Duodenal mucosa (tissue), 2 donors: ENCODE results near the gene GGA2.

Experiments
- H3K27ac ChIP-seq: one replicate; pipeline ENCODE4 v1.7.0; 2013; ENCODE audit warnings: low read depth, low read length
- H3K27me3 ChIP-seq, 2 donors: one replicate each; pipeline ENCODE4 v1.7.0; 2013; ENCODE audit warnings: low read length in 2 of 2, control low read depth in 1 of 2; ENCODE audit not compliant: insufficient read depth in 2 of 2, control insufficient read depth in 1 of 2
- H3K36me3 ChIP-seq, 2 donors: one replicate each; pipeline ENCODE4 v1.7.0; 2013; ENCODE audit warnings: low read length in 2 of 2, control low read depth in 1 of 2; ENCODE audit not compliant: insufficient read depth in 2 of 2, control insufficient read depth in 1 of 2
- H3K4me1 ChIP-seq, 2 donors: one replicate each; pipeline ENCODE4 v1.7.0; 2013; ENCODE audit warnings: low read length in 2 of 2, control low read depth in 1 of 2; ENCODE audit not compliant: insufficient read depth in 2 of 2, control insufficient read depth in 1 of 2
- H3K4me3 ChIP-seq, 2 donors: one replicate each; pipeline ENCODE4 v1.7.0; 2013; ENCODE audit warnings: low read length in 2 of 2, low read depth in 1 of 2
- H3K9ac ChIP-seq, 2 donors: one replicate each; pipeline ENCODE4 v1.7.0; 2013; ENCODE audit warnings: low read length in 2 of 2, low read depth in 1 of 2
- H3K9me3 ChIP-seq, 2 donors: one replicate each; pipeline ENCODE4 v1.7.0; 2013; ENCODE audit warnings: low read length in 2 of 2, control low read depth in 1 of 2; ENCODE audit not compliant: control insufficient read depth in 1 of 2

GGA2 gene

DNA sequence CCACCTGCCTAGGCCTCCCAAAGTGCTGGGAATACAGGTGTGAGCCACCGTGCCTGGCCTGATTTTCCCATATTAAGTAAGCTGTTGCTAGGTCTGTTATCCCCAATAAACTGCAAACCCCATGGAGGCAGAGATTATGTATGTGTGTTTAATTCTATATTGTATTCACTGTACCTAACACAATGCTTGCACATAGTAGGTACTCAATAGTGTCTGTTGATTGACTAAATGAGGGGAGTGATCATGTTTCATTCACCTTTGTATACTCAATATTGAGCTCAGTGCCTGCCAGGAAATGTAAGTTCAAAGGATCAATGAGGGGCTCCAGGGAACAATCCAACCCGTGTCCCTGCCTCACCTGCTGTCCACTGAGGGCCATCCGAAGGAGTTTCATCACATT lies 14.6 kb upstream of the GGA2 start:
- Histone ChIP-seq H3K9ac (no peak overlapping the region), H3K27me3 (no peaks in the 10 kb centered on the region), H3K4me1 (no peaks in the 10 kb centered on the region), H3K36me3 (peaks cover 22 to 64% of the 10 kb centered on the region in 2 donors), H3K27ac (no peak overlapping the region), H3K4me3 (no peak overlapping the region), H3K9me3 (no peaks in the 10 kb centered on the region)

- Histone ChIP-seq H3K9me3 (no peaks in the 10 kb centered on the region), H3K4me1 (no peaks in the 10 kb centered on the region), H3K9ac (no peak overlapping the region), H3K4me3 (no peak overlapping the region), H3K36me3 (peaks cover 16 to 61% of the 10 kb centered on the region in 2 donors), H3K27me3 (no peaks in the 10 kb centered on the region), H3K27ac (no peak overlapping the region)
Observed at GRCh38 chr16:23523876-23524385, 13.6 kb upstream of the GGA2 start.

- Histone ChIP-seq H3K36me3 (peaks cover 14 to 55% of the 10 kb centered on the region in 2 donors), H3K9ac (no peak overlapping the region), H3K9me3 (no peaks in the 10 kb centered on the region), H3K4me3 (no peak overlapping the region), H3K4me1 (peaks cover 0 to 3% of the 10 kb centered on the region in 2 donors), H3K27me3 (no peaks in the 10 kb centered on the region), H3K27ac (no peak overlapping the region)
Observed at GRCh38 chr16:23523321-23523720, 13.0 kb upstream of the GGA2 start.

DNA sequence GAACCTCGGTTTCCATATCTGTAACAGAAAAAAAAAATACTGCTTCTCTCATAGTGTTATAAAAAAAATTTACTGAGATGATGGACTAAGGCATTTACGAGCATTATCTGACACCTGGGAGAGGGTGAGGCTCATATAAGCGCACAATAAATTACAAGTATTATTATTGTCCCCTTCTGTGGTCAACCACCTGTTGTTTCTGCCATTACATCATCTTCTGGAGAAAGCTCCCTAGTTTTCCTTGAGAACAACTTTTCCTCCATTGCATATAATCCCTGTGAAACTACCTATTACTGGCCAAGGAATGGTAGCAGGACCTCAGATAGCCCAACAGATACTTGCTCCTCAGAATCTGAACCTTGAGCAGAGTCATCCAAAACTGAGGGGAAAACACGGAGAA lies 11.7 kb upstream of the GGA2 start:
- Histone ChIP-seq H3K9me3 (no peaks in the 10 kb centered on the region), H3K4me3 (no peak overlapping the region), H3K27ac (no peak overlapping the region), H3K36me3 (peaks cover 14 to 43% of the 10 kb centered on the region in 2 donors), H3K4me1 (peaks cover 0 to 3% of the 10 kb centered on the region in 2 donors), H3K27me3 (no peaks in the 10 kb centered on the region), H3K9ac (no peak overlapping the region)

DNA sequence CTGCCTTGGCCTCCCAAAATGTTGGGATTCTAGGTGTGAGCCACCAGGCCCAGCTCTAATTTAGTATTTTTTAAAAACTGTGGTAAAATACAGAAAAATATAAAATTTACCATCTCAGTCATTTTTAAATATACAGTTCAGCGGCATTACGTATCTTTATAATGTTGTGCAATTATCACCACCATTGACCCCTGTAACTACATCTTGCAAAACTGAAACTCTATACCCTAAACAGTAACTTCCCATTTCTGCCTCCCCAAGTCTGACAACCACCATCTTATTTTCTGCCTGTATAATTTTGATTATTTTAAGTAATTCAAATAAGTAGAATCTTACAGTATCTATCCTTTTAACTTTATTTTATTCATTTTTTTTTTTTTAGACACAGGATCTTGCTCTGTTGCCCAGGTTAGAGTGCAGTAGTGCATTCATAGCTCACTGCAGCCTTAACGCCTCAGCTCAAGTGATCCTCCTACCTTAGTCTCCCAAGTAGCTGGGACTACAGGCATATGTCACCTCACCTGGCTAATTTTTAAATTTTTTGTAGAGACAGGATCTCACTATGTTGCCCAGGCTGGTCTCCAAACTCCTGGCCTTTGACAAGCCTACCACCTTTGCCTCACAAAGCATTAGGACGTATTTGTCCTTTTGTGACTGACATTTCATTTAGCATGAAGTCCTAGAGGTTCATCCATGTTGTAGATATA lies 10.9 kb upstream of the GGA2 start:
- Histone ChIP-seq H3K36me3 (peaks cover 14 to 43% of the 10 kb centered on the region in 2 donors), H3K9me3 (no peaks in the 10 kb centered on the region), H3K9ac (no peak overlapping the region), H3K4me3 (no peak overlapping the region), H3K27ac (no peak overlapping the region), H3K4me1 (peaks cover 0 to 3% of the 10 kb centered on the region in 2 donors), H3K27me3 (no peaks in the 10 kb centered on the region)

- Histone ChIP-seq H3K36me3 (peaks cover 14 to 41% of the 10 kb centered on the region in 2 donors), H3K4me1 (peaks cover 0 to 3% of the 10 kb centered on the region in 2 donors), H3K27ac (no peak overlapping the region)
Observed at GRCh38 chr16:23520500-23520899, 10.2 kb upstream of the GGA2 start.

GRCh38 chr16:23519282-23519681 lies 9.0 kb upstream of the GGA2 start:
- H3K27me3 ChIP-seq, result no peaks in the 10 kb centered on the region
- peaks cover 14 to 29% of the 10 kb centered on the region in 2 donors for H3K36me3 ChIP-seq
- H3K9ac ChIP-seq, result no peak overlapping the region
- no peak overlapping the region for H3K4me3 ChIP-seq
- no peaks in the 10 kb centered on the region for H3K9me3 ChIP-seq
- peaks cover 0 to 3% of the 10 kb centered on the region in 2 donors for H3K4me1 ChIP-seq
- no peak overlapping the region for H3K27ac ChIP-seq

More at GRCh38 chr16:23520500-23520899, 10.2 kb upstream of the GGA2 start:
- H3K4me3 ChIP-seq, result no peak overlapping the region
- no peaks in the 10 kb centered on the region for H3K27me3 ChIP-seq
- H3K9ac ChIP-seq, result no peak overlapping the region
- H3K9me3 ChIP-seq, result no peaks in the 10 kb centered on the region

GRCh38 chr16:23518435-23518891 lies 8.2 kb upstream of the GGA2 start:
- Histone ChIP-seq H3K4me3 (no peak overlapping the region), H3K9me3 (no peaks in the 10 kb centered on the region), H3K27ac (no peak overlapping the region), H3K36me3 (peaks cover 12 to 21% of the 10 kb centered on the region in 2 donors), H3K27me3 (no peaks in the 10 kb centered on the region), H3K4me1 (peaks cover 0 to 3% of the 10 kb centered on the region in 2 donors), H3K9ac (no peak overlapping the region)

DNA sequence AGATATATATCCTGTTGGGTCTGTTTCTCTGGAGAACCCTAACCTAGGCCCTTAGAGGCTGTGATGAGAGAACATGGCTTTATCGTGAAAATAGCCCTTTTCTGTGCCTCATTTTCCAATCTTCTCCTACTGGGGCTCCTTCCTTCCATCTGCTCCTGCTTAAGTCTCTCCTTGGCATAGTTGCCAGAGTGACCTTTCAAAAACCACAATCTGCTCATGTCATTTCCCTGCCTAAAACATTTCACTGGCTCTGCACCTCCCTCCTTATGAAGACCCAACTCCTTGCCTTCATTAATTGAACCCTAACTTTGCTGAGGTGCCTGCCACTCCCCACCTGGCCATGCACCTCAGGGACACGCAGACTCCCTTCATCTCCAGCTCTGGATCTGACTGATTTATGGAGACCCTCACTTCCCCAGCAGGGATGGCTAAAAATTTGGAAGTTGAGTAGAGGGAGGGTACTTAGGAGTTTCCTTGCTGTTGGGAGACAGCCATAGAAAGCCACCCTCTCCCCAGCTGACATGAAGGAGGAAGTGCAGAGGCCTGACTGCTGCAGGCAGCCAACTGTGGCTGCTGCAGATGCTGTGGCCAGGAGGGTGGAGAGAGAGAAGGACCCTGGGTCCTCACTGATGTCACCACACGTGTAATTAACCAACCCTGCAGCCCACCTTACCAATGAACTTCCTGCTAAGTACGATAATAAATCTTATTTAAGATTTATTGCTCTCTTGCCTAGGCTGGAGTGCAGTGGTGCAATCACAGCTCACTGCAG lies 6.3 kb upstream of the GGA2 start:
- Histone ChIP-seq H3K36me3 (peaks cover 2 to 6% of the 10 kb centered on the region in 2 donors), H3K9me3 (no peaks in the 10 kb centered on the region), H3K4me1 (peaks cover 0 to 3% of the 10 kb centered on the region in 2 donors), H3K4me3 (no peak overlapping the region), H3K27me3 (no peaks in the 10 kb centered on the region), H3K9ac (no peak overlapping the region), H3K27ac (no peak overlapping the region)

- Histone ChIP-seq H3K4me3 (no peak overlapping the region), H3K27ac (no peak overlapping the region), H3K27me3 (no peaks in the 10 kb centered on the region), H3K9ac (no peak overlapping the region), H3K4me1 (peaks cover 0 to 3% of the 10 kb centered on the region in 2 donors), H3K9me3 (no peaks in the 10 kb centered on the region), H3K36me3 (peaks cover 2 to 6% of the 10 kb centered on the region in 2 donors)
Observed at GRCh38 chr16:23515881-23516280, 5.6 kb upstream of the GGA2 start.
